HCT116 (cell line): Measurements from ENCODE around the gene POU2AF1. TPM values are rescaled to one million over a fixed set of nuclear protein-coding genes. Genes with fewer than 3 reads are reported as not detected.

Experiments used
- ATAC-seq: fragments of 200-7000 bp; cut with Tn5 transposase; 2 replicates; pipeline ENCODE4 v1.9.1; 2020; ENCODE audit warnings: mild to moderate bottlenecking, moderate library complexity
- BruUV-seq: library from RNA; stranded (reverse); fragments of 400-500 nt; replicated peaks from 2 replicates; lab custom pipeline; 2021; lab: Mats Ljungman, UMichigan
- CTCF ChIA-PET: fragments of 300-600 bp; sonication (Branson Sonifier 250); formaldehyde crosslinking; loops from one replicate; lab custom pipeline; 2021; ENCODE audit warnings: antibody characterized with exemption; lab: Charles Lee
- POLR2A ChIA-PET: fragments of 300-600, 350-600 bp; sonication (Branson Sonifier 250); formaldehyde crosslinking; loops from one replicate; lab custom pipeline; 2021; ENCODE audit warnings: antibody characterized with exemption; lab: Charles Lee
- RAD21 ChIA-PET, 2 experiments: fragments of 300-600 bp; sonication (Branson Sonifier 250); formaldehyde crosslinking; loops; one replicate each; lab custom pipeline; 2023; ENCODE audit warnings: low total read pairs in 2 of 2; ENCODE audit not compliant: uncharacterized antibody in 2 of 2, unreplicated experiment in 2 of 2, low non-redundant PET in 1 of 2; lab: Charles Lee
- DNase-seq: peaks from one replicate; pipeline ENCODE4 v3.0.0-alpha.2; 2010; ENCODE audit warnings: low read depth, low spot score
- H2AFZ ChIP-seq: fragments of 200-600 bp; shearing (Covaris generic), sonication (generic); 2 replicates; pipeline ENCODE4 v1.6.1; 2017; ENCODE audit warnings: low read depth, mixed run types, mixed read lengths, antibody characterized with exemption, low read length; ENCODE audit not compliant: poor library complexity, severe bottlenecking
- H3K27ac ChIP-seq: 2 replicates; pipeline ENCODE4 v1.5.1; 2012; ENCODE audit warnings: low read depth, low read length
- H3K27me3 ChIP-seq: fragments of 200-600 bp; sonication (generic); 2 replicates; pipeline ENCODE4 v1.6.1; 2016; ENCODE audit warnings: mixed run types, low read length, mixed read lengths; ENCODE audit not compliant: insufficient read depth
- H3K36me3 ChIP-seq, 2 experiments: fragments of 200-500 bp in 1 of 2; fragments of 200-600 bp in 1 of 2; sonication (Bioruptor generic) in 1 of 2; sonication (generic) in 1 of 2; 2 replicates each; pipeline versions ENCODE4 v1.5.1 to v1.6.1; 2014 to 2016; ENCODE audit warnings: low read length in 2 of 2, inconsistent platforms in 1 of 2, mixed read lengths in 1 of 2, mixed run types in 1 of 2; ENCODE audit not compliant: insufficient read depth in 2 of 2, control insufficient read depth in 1 of 2
- H3K4me1 ChIP-seq, 2 experiments: fragments of 200-600 bp in 1 of 2; sonication (generic) in 1 of 2; 2 replicates each; pipeline versions ENCODE4 v1.5.1 to v1.6.1; 2012 to 2017; ENCODE audit warnings: low read length in 2 of 2, inconsistent platforms in 1 of 2, mild to moderate bottlenecking in 1 of 2, mixed read lengths in 1 of 2, mixed run types in 1 of 2, moderate library complexity in 1 of 2; ENCODE audit not compliant: insufficient read depth in 2 of 2, control insufficient read depth in 1 of 2
- H3K4me2 ChIP-seq: fragments of 200-600 bp; sonication (generic); 2 replicates; pipeline ENCODE4 v1.6.1; 2017; ENCODE audit warnings: mixed run types, low read length, mixed read lengths
- H3K4me3 ChIP-seq, 2 experiments: fragments of 200-600 bp in 1 of 2; sonication (generic) in 1 of 2; replicated peaks in 1 of 2; 2 replicates each; pipeline ENCODE4 v1.5.1; 2011 to 2016; ENCODE audit warnings: low read length in 2 of 2, control low read depth in 1 of 2, low read depth in 1 of 2, mild to moderate bottlenecking in 1 of 2, mixed read lengths in 1 of 2, mixed run types in 1 of 2
- H3K79me2 ChIP-seq: fragments of 200-600 bp; sonication (generic); 2 replicates; pipeline ENCODE4 v1.6.1; 2017; ENCODE audit warnings: mild to moderate bottlenecking, mixed run types, low read length, moderate library complexity, mixed read lengths; ENCODE audit not compliant: insufficient read depth
- H3K9ac ChIP-seq: fragments of 200-600 bp; sonication (generic); 2 replicates; pipeline ENCODE4 v1.6.1; 2016; ENCODE audit warnings: low read length, mixed read lengths
- H3K9me2 ChIP-seq: fragments of 200-600 bp; sonication (generic), shearing (Covaris generic); 2 replicates; pipeline ENCODE4 v1.6.1; 2017; ENCODE audit warnings: mixed run types, mild to moderate bottlenecking, moderate library complexity; ENCODE audit not compliant: insufficient read depth
- H3K9me3 ChIP-seq, 2 experiments: fragments of 200-500 bp in 1 of 2; fragments of 200-600 bp in 1 of 2; sonication (Bioruptor generic) in 1 of 2; sonication (generic) in 1 of 2; 2 replicates each; pipeline ENCODE4 v1.6.1; 2014 to 2017; ENCODE audit warnings: low read length in 2 of 2, mixed read lengths in 2 of 2, inconsistent platforms in 1 of 2, low read depth in 1 of 2, mild to moderate bottlenecking in 1 of 2, mixed run types in 1 of 2, moderate library complexity in 1 of 2; ENCODE audit not compliant: control insufficient read depth in 1 of 2, insufficient read depth in 1 of 2
- H4K20me1 ChIP-seq: fragments of 200-600 bp; sonication (generic), shearing (Covaris generic); 2 replicates; pipeline ENCODE4 v1.6.1; 2017; ENCODE audit warnings: mixed run types, mild to moderate bottlenecking, moderate library complexity; ENCODE audit not compliant: insufficient read depth
- ATF3 ChIP-seq: IDR thresholded peaks from 2 replicates; pipeline ENCODE4 v1.6.1; 2012
- CEBPB ChIP-seq: IDR thresholded peaks from 2 replicates; pipeline ENCODE4 v1.6.1; 2012; ENCODE audit warnings: low read depth
- CTCF ChIP-seq, 3 experiments: fragments of 200-600 bp in 1 of 3; sonication (generic) in 1 of 3; IDR thresholded peaks in 2 of 3; conservative IDR thresholded peaks in 1 of 3; 2 replicates each; pipeline ENCODE4 v1.5.1; 2012 to 2017; ENCODE audit warnings: low read depth in 2 of 3, low read length in 2 of 3, antibody characterized with exemption in 1 of 3, borderline replicate concordance in 1 of 3, control low read depth in 1 of 3, mild to moderate bottlenecking in 1 of 3, mixed read lengths in 1 of 3, mixed run types in 1 of 3, moderate library complexity in 1 of 3; ENCODE audit not compliant: insufficient read depth in 1 of 3
- ELF1 ChIP-seq: IDR thresholded peaks from 2 replicates; pipeline ENCODE4 v1.6.1; 2012; ENCODE audit warnings: low read depth, borderline replicate concordance
- POLR2A ChIP-seq: IDR thresholded peaks from 2 replicates; pipeline ENCODE4 v1.7.0; 2011; ENCODE audit warnings: borderline replicate concordance; ENCODE audit not compliant: insufficient read depth, insufficient read length; ENCODE audit errors: extremely low read depth
- POLR2AphosphoS5 ChIP-seq: IDR thresholded peaks from 2 replicates; pipeline ENCODE4 v1.6.1; 2011; ENCODE audit warnings: mild to moderate bottlenecking, low read depth, low read length, moderate library complexity
- RAD21 ChIP-seq: IDR thresholded peaks from 2 replicates; pipeline ENCODE4 v1.6.1; 2012; ENCODE audit warnings: low read depth, mild to moderate bottlenecking
- YY1 ChIP-seq: IDR thresholded peaks from 2 replicates; pipeline ENCODE4 v1.6.1; 2011; ENCODE audit warnings: low read length, low read depth, moderate library complexity, mild to moderate bottlenecking; ENCODE audit not compliant: insufficient replicate concordance; ENCODE audit errors: extremely low read depth
- ZNF274 ChIP-seq: fragments of 200-500 bp; sonication (Bioruptor generic); IDR thresholded peaks from 2 replicates; pipeline ENCODE4 v1.6.1; 2014; ENCODE audit warnings: mild to moderate bottlenecking, low read depth, low read length, inconsistent platforms
- intact Hi-C: fragments of 100-400 bp; cut with micrococcal nuclease; formaldehyde crosslinking; loops from 2 replicates; pipeline ENCODE4 v1.10.0; 2022
- total RNA-seq: library from RNA; stranded (reverse); gene quantifications from one replicate; pipeline ENCODE4 v1.2.1, GENCODE V29; 2021; ENCODE audit not compliant: unreplicated experiment
- TF ChIP-seq, protein P1 (sequence below): IDR thresholded peaks from 2 replicates; pipeline ENCODE4 v1.6.1; 2012; ENCODE audit warnings: low read depth

Gene POU2AF1
- total RNA-seq, 1 experiment from 2014 or later, result 0.17 TPM

- ChIA-PET RAD21 (no interaction called here), CTCF (interaction anchor here (3.9 kb wide), 1 partner anchor 11 kb away, joined by 17 read pairs; no protein-coding TSS in a partner anchor), POLR2A (no interaction called here)
- Histone ChIP-seq H3K36me3 (no peaks in the 10 kb centered on the region), H3K27ac (no peak overlapping the region), H3K9me2 (no peaks in the 10 kb centered on the region), H3K4me3 (no peak overlapping the region), H3K9ac (no peak overlapping the region), H4K20me1 (no peaks in the 10 kb centered on the region), H3K79me2 (no peaks in the 10 kb centered on the region), H3K4me1 (no peaks in the 10 kb centered on the region), H3K27me3 (no peaks in the 10 kb centered on the region; the same call in none of the 2 replicates), H3K4me2 (no peak overlapping the region), H2AFZ (no peak overlapping the region), H3K9me3 (no peaks in the 10 kb centered on the region)
- no peak for ATAC-seq
- no peak for DNase-seq
- no peak for TF ChIP-seq ZNF274
- TF ChIP-seq CEBPB, result no peak
- TF ChIP-seq ELF1, result no peak
- no peak for TF ChIP-seq CTCF (IDR thresholded peaks at IDR 0.05 in 2 of 3, conservative IDR thresholded peaks at IDR 0.05 in 1 of 3; ENCODE audit: borderline replicate concordance in 1 of 3, insufficient read depth in 1 of 3, low read depth in 2 of 3, low read length in 2 of 3)
- TF ChIP-seq, protein P1, sequence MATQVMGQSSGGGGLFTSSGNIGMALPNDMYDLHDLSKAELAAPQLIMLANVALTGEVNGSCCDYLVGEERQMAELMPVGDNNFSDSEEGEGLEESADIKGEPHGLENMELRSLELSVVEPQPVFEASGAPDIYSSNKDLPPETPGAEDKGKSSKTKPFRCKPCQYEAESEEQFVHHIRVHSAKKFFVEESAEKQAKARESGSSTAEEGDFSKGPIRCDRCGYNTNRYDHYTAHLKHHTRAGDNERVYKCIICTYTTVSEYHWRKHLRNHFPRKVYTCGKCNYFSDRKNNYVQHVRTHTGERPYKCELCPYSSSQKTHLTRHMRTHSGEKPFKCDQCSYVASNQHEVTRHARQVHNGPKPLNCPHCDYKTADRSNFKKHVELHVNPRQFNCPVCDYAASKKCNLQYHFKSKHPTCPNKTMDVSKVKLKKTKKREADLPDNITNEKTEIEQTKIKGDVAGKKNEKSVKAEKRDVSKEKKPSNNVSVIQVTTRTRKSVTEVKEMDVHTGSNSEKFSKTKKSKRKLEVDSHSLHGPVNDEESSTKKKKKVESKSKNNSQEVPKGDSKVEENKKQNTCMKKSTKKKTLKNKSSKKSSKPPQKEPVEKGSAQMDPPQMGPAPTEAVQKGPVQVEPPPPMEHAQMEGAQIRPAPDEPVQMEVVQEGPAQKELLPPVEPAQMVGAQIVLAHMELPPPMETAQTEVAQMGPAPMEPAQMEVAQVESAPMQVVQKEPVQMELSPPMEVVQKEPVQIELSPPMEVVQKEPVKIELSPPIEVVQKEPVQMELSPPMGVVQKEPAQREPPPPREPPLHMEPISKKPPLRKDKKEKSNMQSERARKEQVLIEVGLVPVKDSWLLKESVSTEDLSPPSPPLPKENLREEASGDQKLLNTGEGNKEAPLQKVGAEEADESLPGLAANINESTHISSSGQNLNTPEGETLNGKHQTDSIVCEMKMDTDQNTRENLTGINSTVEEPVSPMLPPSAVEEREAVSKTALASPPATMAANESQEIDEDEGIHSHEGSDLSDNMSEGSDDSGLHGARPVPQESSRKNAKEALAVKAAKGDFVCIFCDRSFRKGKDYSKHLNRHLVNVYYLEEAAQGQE, result no peak
- TF ChIP-seq YY1, result no peak
- no peak for TF ChIP-seq RAD21
- TF ChIP-seq ATF3, result no peak
- no peak for TF ChIP-seq POLR2AphosphoS5
- TF ChIP-seq POLR2A, result no peak
- intact Hi-C loops, result no loop called here
- no TSS peak for BruUV-seq
Measured at GRCh38 chr11:111417011-111417765, 38.1 kb upstream of the POU2AF1 start.
